ENCODE data around the gene KRTAP21-3.
"Not testable (repeated sequence)": the region's sequence is repeated elsewhere in the genome, so short reads cannot be mapped to it uniquely, and the experiment has no call there.

KRTAP21-3 gene, protein sequence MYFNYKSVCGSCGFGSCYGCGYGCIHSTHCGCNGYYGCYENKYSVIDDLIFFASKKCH

DNA sequence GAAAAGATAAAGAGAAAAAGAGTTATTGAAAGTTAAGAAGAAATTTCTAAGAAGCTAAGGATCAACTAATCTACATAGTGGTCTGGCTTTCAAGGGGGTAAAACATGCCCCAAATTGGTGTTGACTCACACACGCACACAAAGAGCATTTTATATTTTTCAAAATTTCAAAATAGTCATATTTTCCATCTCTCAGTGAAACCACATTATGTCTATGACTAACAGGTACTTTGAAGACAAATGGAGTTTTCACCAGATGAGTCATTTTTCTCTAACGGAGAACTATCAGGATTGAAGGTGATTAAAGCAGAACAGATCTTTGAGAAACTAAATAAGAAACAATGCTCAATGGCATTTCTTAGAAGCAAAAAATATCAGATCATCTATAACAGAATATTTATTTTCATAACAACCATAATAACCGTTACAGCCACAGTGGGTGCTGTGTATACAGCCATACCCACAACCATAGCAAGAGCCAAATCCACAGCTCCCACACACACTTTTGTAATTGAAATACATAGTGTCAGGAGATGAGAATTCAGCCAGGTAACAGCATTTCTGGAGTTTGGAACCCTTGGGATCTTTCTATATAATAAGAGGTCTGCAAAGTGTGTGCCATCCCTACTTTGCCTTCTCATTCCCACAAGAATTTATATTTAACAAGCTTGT, at the start of gene KRTAP21-3:
TSS of gene KRTAP21-3 (minus strand) at position 539 of the 671 bp plus-strand sequence. CDS start at position 521, 18 bp downstream.
- no peak for DNase-seq (ENCODE audit: low spot score)

DNA sequence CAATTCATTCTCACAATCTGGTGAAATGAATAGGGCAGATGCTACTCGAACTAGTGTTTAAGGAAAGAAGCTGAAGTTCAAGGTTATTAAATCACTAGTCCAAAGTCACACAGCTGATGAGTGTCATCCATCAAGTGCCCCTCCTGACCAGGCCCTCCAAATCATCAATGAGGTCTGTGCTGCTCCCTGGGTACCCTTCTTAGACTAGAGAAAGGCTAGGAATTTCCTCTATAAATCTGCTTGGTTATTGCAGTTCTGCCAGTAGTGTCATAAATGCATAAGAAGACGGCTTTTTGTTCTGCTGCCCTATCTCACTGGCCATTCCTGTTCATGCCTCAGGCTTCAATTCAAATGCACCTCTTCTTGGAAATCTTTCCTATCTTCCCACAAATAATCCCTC, 42.2 kb upstream of the KRTAP21-3 start:
- no peak for DNase-seq (ENCODE audit: low spot score)

DNA sequence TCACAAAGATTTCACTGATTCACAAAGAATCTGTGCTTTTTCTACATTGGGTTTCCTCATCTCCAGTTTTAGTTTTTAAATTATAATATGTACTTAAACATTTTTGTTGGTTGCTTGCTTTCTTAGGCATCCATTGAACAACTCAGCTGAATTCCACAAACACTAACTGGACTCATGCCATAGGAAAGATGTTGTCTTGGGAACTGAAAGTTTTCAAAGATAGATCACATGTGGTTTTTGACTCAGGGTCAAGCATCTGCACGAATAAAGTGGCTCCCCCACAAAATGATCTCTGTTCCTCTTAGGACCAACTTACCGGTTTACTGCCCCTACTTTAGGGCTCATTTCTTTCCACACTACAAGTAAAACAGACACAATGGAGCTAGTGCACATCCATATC, 39.7 kb upstream of the KRTAP21-3 start:
- DNase-seq (ENCODE audit: low spot score): no peak

DNA sequence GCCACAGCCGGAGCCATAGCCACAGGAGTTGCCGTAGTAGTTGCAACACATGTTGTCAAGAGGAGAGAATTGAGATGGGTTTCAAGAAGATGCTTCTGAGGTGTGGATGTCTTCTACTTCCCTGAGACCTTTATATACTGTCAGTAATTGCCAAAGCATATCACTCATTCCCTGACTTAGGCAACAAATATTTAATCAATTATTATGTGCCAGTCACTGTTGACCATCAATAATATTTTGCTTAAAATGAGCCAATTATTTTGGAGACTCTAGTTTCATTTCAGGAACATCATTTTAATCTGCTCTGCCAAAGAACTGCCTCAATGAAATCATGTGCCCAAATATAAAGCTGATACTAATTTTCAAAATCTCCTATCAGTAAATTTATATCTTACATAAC, 36.8 kb upstream of the KRTAP21-3 start, which contains the start of gene KRTAP21-1:
TSS of gene KRTAP21-1 (minus strand) at position 101 of the 400 bp plus-strand sequence. CDS start at position 51, 50 bp downstream.
- DNase-seq (ENCODE audit: low spot score): not testable (repeated sequence)

DNA sequence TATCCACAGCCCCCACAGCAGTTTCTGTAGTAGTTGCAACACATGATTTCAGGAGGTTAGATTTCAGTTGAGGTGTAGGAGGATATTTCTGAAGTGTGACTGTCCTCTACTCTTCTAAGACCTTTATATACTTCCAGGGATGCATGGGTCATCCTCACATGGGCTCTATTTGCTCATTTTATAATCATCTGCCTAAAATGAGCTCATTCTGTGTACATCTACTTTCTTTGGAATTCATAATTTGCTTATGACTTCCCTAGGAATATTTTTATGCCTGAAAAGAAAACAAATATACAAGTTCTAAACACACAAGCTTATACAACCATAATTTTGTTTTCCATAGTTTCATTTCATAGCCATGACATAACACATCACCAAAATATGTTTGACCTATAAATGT, 28.6 kb upstream of the KRTAP21-3 start, which contains the start of gene KRTAP21-2:
TSS of gene KRTAP21-2 (minus strand) at position 101 of the 400 bp plus-strand sequence. CDS start at position 44, 57 bp downstream.
- DNase-seq (ENCODE audit: low spot score): no peak

DNA sequence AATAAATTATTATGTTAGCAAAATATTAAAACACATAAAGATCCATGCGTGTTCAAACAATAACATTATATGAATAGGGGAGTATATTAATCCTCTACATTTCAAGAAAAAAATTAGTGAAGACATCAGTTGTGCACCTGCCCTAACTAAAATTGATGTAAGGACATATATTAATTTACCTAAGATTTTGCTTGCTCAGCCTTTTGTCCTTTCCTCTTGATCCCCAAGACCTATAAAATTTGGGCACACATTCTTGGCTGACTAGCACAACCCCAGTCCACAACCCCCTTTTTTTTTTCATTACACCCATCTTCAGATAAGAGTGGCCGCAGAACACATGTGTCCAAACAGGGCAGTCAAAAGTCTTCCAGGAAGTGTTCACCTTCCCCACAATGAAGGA, 21.9 kb upstream of the KRTAP21-3 start:
- DNase-seq (ENCODE audit: low spot score): no peak

DNA sequence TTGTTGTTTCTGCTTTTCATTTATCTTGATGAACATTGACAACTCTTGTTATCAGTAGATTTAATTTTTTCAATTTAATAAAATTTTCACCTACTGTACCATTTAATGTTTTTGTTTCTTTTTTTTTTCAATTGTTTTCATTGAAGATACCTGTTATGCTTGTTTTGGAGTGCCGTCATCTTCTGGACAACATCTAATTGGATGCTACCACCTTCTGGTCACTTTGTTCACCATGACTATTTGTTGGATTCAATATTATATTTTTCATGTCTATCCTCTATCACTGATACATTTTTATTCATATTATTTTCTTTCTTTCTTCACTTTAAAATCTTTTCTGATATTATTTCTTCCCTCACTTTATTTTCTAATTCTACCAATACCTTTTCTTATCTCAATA, 14.4 kb upstream of the KRTAP21-3 start:
- DNase-seq (ENCODE audit: low spot score): no peak

DNA sequence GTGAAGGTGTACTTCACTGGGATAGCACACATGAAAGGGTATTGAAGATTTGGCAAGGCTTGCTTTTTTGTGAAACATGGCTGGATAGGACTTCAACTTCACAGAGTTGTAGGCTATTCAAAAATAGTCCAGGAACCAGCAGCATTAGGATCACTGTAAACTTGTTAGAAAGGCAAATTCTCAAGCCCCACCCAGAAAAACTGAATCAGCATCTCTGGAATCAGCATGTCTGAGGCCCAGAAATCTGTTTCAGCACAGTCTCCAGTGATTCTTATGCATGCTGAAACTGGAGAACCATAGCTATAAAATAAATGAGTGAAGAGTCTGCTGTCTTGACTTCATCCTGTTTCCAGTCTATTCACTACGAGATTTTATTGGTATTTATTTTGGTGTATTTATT, 8.1 kb upstream of the KRTAP21-3 start:
- no peak for DNase-seq (ENCODE audit: low spot score)

DNA sequence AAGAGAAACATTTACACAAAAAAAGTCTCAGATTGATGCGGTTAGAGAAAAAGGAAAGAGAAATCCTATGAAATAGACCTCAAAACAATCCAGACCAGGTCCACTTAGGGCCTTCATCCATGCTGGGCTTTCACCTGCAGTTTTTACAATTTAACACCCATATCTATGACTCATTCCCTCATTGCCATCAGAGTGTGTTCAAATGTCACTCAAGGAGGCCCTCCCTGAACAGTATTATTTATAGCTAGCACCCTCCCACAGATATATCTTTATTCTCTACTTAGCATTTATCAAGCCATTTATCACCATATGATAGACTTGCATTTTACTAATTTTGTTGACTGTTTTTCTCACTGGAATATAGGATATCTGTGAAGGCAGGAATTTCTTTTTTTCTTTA, 824 bp upstream of the KRTAP21-3 start:
- DNase-seq (ENCODE audit: low spot score): no peak

DNA sequence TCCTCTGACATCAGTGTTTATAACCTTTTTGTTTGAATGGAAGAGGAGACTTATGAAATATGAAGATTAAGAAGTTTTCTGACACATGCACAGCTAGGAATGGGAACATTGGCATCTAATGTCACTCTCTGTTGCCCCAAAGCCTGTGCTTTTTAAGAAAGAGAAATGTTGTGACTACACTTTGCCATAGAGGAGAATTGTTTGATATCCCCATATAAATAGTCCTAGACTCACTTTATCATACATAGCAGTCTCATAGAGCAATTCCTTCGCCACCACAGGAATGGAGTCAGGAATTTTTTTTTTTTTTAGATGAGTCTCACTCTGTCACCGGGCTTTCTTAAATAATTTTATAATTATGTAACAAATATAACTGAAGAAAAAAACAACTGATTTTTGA, 1.5 kb downstream of the KRTAP21-3 start:
- no peak for DNase-seq (ENCODE audit: low spot score)

DNA sequence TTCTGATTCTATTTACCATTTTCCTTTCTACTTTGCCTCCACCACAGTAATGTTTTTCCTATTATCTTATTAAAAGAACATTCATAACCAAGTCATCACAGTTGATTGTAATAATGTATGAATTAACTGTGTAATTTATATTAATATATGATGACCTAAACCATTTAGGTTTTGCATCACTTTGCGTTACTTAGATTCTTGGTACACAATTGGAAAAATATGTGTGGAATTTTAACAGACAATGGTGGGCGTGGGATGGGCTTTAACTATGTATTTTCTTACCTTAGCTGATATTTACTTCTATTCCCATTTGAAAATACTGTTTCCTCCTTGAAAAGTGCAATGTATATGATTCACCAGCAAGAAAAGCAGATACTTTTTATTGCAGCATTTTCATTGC, 3.6 kb downstream of the KRTAP21-3 start:
- DNase-seq (ENCODE audit: low spot score): no peak

DNA sequence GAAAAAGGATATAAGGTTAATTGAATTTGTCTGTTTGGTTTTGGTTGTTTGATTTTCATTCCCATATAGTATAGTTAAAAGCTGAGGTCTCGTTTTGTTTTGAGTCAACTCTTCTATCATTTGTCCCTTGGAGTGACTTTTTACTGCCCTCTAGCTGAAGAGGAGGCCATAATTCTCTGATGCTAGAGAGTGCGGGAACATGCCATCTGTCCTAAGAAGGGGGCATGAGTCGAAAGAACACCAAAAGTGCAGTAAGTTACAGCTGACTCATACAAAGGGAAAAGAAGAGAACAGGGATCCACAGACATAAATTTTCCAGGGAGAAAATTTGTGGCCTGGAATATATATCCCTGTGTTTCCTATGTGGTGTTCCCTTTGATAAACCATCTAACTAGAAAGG, 4.1 kb downstream of the KRTAP21-3 start:
- DNase-seq (ENCODE audit: low spot score): no peak

DNA sequence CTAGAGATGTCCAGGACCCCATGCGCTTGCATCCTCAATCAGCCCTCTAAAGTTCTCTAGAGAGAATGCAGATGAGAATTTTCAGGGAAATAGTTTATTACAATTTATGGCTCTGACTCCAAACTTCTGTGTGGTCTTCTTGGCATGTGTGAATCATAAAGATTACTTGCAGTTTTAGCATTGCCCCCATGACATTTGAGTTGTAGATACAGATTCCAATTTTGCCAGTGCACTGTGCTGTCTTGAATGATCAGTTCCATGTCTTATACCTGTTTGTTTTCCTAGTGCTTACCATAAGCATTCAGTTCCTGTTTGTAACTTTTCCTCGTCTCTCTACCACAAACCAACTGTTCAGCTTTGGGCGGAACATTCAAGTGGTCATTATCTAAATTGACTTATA, 4.8 kb downstream of the KRTAP21-3 start:
- no peak for DNase-seq (ENCODE audit: low spot score)

DNA sequence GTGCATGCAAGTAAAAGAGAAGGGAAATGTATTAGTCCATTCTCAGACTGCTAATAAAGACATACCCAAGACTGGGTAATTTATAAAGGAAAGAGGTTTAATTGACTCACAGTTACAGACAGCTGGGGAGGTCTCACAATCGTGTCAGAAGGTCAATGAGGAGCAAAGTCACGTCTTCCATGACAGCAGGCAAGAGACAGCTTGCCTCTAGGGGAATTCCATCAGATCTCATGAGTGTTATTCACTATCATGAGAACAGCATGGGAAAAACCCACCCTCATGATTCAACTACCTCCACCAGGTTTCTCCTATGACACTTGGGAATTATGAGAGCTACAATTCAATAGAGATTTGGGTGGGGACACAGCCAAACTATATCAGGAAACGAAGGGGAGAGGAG, 8.1 kb downstream of the KRTAP21-3 start:
- DNase-seq (ENCODE audit: low spot score): no peak

DNA sequence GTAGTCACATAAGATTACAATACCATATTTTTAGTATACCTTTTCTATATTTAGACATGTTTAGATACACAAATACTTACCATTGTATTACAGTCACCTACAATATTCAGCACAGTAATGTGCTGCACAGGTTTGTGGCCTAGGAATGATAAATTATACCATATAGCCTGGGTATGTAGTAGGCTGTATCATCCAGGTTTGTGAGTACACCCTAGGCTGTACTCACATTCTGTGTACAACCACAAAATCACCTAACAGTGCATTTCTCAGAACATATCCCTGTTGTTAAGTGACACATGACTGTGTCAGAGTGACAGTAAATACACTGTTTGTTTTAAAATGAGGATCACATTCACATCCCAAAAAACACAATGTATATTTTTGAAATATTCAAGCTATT, 11.2 kb downstream of the KRTAP21-3 start:
- DNase-seq (ENCODE audit: low spot score): no peak

DNA sequence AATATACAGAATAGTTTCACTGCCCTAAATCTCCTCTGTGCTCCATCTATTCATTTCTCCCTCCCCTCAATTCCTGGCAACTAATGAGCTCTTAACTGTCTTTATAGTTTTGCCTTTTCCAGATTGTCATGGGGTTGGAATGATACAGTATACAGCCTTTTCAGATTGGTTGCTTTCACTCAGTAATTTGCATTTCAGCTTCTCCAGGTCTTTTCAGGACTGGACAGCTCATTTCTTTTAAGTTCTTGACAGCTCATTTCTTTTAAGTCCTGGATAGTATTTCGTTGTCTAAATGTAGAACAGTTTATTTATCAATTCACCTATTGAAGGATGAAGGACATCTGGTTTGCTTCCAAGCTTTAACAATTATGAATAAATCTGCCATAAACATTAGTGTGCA, 22.6 kb downstream of the KRTAP21-3 start:
- DNase-seq (ENCODE audit: low spot score): no peak

DNA sequence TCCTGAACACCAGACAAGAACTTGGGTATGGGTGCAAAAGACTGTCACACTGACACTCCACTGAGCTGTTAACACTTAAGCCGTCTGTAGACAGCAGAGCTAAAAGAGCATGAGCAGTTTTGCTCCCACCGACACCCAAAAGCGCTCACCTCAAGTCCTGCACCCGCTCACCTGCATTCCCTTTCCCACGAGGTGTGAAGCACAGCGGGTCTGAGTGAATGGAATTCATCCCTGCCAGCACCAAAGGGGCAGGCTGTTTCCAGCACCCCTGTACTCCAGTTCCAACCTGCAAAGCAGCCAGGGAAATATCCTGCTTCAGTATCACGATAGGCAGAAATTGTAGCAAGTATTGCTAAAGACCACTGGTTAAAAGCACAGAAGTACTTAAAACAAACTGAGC, 28.8 kb downstream of the KRTAP21-3 start:
- DNase-seq (ENCODE audit: low spot score): no peak

DNA sequence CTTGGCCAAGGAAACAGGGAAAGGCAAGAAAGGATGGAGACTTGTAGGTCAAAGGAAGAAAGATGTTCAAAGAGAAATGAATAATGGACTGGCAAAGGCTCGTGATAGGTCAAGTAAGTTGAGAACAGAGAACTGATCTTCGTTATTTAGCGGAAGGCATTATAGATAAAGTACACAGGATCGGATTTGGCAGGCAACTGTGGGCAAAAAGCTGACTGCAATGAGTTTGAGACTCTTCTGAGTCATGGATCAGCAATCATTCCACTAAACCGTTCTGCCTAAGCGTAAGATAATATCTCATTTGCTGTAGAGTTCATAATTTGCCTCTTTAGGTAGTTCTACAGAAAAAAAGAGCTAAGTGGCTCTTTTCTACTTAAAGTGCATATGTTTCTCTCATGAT, 34.1 kb downstream of the KRTAP21-3 start:
- DNase-seq (ENCODE audit: low spot score): no peak

DNA sequence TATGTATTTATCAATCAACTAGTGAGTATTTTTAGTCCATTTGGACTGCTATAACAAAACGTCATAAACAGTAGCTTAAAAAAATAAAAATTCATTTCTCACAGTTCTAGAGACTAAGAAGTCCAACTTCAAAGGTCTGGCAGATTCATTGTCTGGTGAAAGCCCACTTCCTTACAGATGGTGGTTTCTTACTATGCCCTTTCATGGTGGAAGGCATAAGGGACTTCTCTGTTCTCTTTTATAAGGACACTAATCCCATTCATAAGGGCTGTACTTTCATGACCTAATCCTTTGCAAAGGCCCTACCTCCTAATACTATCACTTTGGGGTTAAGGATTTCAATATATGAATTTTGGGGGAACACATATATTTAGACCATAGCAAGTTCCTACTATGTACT, 38.0 kb downstream of the KRTAP21-3 start:
- no peak for DNase-seq (ENCODE audit: low spot score)

DNA sequence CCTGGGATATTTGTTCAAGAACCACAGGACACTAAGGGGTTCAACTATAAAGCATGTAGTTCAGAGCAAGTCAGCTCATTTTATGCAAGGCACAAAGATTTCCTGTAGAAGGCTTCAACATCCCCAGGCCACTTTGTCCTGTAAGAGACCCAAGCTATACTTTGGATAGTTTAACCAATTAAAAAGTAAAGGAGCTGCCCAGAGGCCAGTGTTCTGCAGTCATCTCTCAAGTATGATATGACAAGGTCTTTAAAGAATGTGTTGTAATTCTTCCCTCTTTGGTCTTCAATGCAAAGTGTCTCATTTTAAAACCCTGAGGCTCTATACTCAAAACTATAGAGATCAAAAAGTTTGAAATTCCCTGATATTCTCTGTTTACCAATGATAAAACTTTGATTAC, 41.8 kb downstream of the KRTAP21-3 start:
- no peak for DNase-seq (ENCODE audit: low spot score)

DNA sequence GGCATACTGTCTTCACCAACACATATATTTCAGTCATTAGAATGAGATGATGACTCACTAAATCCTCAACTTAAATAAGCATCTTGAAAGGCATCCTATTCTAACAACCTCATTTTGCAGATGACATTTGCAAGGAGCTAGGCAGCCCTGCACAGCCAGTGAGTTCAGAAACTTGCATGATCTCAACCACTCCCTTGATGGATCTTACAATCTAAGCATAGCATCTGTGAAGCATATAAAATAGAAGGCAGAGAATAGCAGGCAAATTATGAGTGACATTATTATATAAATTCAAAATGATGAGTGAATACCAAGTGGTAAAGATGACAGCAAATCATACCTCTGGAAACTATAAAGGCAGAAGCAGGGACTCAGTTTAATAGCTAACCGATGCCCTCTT, 44.3 kb downstream of the KRTAP21-3 start:
- no peak for DNase-seq (ENCODE audit: low spot score)

DNA sequence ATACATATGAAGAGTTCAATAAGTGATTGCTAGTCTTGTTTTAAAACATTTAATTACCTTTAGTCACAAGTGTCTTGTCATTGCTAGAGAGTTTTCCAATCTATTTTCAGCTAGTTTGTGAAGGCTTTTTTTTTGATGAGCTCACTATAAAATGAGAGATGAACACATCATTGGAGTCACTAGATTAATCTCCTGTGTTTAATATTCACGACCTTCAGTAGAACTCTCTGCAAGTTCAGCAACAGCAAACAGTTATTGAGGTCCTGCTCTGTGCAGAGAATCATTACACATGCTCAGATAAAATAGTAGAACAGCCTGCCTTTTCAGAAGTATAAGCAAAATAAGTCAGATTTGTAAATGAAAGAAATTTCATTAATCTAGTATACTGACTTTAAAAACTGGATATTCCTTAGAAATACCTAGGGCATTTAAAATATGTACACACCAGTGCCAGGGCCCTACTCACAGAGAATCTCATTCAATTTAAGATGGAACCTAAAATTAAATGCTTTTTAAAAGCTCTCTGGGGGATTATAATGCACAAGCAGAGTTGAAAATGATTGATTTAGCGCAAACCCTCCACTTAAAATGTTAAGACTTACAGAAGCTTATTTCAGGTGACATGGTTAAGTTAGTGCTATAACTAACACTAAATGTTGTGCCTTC, 45.5 kb downstream of the KRTAP21-3 start:
- no peak for DNase-seq (ENCODE audit: low spot score)

DNA sequence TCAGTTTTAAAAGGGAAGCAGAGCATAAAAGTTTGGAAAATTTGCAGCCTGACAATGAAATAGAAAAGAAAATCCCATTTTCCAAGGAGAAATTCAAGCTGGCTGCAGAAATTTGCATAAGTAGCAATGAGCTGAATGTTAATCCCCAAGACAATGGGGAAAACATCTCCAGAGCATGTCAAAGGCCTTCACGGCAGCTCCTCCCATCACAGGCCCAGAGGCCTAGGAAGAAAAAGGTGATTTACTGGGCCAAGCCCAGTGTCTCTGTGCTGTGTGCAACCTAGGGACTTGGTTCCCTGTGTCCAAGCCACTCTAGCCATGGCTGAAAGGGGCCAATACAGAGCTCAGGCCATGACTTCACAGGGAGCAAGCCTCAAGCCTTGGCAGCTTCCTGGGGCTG, 49.8 kb downstream of the KRTAP21-3 start:
- no peak for DNase-seq (ENCODE audit: low spot score)
